Caki2 (cell line): ENCODE data around the gene KIAA1328. TPM values are rescaled to one million over a fixed set of nuclear protein-coding genes. Genes with fewer than 3 reads are reported as not detected.
"Not testable (repeated sequence)": the region's sequence is repeated elsewhere in the genome, so short reads cannot be mapped to it uniquely, and the experiment has no call there.

Experiments used
- DNase-seq: peaks from one replicate; pipeline ENCODE4 v3.0.0-alpha.2; 2015; ENCODE audit warnings: low read depth
- in situ Hi-C: cut with HindIII; loops from 2 replicates; pipeline ENCODE4 v1.10.0; 2016; ENCODE audit warnings: low sequenced_read_pairs, low pct_unique_long_range_greater_than_20kb, mixed read lengths
- total RNA-seq: library from RNA; depleted of rRNA; stranded (reverse); fragments of >200 nt; shearing (Covaris generic); gene quantifications from 2 replicates; pipeline ENCODE4 v1.2.3, GENCODE V29; 2014; ENCODE audit warnings: low replicate concordance; rRNA removed

KIAA1328 gene
- 0.38 and 4.1 TPM in 2 replicates for total RNA-seq

DNA sequence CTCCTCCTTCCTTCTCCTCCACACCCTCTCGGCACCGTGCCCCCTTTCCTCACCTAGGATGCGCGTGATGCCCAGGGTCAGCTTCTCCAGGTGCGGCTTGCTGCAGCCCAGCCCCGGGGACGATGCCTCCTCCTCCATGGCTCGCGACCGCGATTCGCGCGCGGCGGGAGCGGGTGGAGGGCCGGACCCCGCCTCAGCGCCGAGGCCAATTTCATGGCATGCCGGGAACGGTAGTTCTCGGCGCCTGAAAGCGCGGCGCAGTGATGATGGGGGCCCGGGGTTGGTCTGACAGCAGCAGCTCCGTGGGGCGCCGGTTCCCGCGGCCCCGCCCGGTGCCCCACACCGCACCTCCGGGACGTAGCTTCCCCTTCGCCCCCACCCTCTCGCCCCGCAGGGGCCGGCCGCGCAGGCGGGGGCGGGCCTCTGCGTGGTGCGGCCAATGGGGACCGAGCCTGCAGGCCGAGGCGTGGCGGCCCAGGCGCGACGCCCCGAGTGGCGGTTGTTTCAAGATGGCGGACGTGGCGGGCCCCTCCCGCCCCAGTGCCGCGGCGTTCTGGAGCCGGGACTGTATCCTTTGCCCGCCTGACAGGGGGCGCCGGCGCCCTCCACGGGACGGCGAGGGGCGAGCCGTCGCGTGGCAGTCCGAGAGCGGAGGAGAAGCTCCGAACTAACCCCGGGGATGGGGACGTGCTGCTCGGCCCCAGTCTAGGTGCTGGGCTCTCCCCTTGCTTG lies at the start of gene KIAA1328, which contains the start of gene TPGS2:
Gene KIAA1328 (plus strand): TSS at position 498 of the 732 bp plus-strand sequence. CDS start 12 bp downstream, at position 510.
Gene TPGS2 (minus strand): TSS at position 373 of the 732 bp plus-strand sequence. CDS start 235 bp downstream, at position 138.
- peak; percentile 89 for DNase-seq
- in situ Hi-C loops, result no loop called here

DNA sequence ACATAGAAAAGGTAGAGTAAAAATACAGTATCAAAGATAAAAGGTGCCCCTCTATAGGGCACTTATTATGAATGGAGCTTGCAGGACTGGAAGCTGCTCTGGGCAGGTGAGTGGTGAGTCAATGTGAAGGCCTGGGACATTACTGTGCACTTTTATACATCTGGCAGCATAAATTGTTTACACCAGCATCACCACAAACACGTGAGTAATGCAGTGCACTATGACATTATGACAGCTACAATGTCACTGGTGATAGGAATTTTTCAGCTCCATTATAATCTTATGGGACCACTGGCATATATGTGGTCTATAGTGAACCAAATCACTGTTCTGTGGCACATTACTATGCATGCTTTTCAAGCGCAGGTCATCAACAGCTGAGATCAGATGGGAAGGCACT lies 48.2 kb upstream of the KIAA1328 start:
- DNase-seq, result no peak
- in situ Hi-C loops, result no loop called here

DNA sequence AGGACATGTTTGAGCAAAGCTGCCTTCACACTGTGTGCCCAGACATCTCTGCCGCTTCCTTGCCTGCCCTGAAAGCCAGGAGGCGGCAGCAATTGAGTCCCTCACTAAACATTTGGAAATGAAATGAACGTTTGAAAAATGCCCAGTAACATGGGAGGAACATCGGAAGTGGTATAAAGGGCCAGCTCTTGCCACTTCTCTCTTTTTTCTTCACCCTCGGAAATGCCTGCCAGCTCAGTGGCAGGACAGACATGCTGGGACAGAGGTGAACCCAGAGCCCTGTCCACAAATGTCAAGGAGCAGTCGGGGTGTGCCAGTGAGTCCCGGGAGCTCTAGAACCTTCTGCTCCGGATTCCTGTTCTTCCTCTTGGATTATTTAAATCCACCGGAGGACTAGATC lies 46.2 kb upstream of the KIAA1328 start:
- DNase-seq, result no peak
- in situ Hi-C loops, result no loop called here

DNA sequence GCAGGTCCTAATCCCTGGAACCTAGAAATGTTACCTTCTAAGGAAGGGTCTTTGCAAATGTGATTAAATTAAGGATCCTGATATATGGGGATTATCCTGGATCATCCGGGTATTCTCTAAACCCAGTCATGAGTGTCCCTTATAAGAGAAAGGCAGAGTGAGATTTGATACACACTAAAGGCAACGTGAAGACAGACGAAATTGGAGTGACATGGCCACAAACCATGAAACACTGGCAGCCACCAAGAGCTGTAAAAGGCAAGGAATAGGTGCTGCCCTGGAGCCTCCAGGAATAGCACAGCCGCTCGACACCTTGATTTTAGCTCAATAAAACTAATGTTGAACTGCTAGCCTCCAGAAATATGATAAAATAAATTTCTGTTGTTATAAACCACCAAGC lies 45.1 kb upstream of the KIAA1328 start:
- in situ Hi-C loops, result no loop called here
- DNase-seq, result no peak

DNA sequence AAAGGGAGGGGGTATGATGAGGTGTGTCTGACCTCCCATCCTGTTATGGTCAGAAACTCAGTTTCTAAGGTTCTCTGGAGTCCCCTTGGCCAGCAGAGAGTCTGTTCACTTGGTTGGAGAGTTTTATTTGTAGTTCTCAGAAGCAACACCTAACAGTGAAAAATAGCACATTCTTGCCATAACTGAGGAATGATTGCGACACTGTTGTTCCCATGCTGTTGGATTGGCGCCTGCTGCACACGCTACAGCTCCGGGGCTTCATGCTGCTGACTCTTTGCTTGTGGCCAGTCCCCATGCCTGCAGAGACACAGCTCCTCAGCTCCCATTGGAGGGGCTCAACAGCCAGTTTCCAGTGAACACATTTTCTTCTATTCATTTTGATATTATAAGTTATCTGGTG lies 42.2 kb upstream of the KIAA1328 start:
- in situ Hi-C loops, result no loop called here
- no peak for DNase-seq

DNA sequence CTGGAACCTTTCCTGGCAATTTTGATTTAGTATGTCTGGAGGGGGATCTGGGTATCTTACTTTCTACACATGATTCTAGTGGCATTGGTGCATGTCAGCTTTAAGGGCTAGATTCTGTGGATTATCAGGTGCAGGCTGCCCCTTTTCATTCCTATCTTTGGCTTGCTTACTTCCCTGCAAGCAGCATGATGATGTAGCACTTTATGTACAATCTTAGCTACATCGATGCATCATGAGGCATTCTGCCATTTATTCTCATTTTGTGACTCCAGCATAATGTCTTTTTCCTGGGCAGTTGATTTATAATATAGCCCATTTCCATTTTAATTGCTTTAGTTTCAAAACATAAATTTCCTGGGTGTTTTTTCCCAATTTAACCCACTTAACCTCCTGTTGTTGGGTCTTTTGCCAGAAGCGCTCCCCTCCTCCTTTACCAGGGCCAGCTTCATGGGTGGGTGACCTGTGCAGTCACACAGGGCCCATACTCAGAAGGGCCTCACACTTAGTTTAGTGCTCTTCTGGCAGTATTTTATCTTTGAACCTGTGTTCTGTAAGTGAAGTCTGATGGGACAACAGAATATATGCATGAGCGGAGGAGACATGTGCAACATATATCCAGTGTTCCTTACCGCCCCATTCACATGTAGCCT lies 36.2 kb upstream of the KIAA1328 start:
- in situ Hi-C loops, result no loop called here
- DNase-seq, result no peak

DNA sequence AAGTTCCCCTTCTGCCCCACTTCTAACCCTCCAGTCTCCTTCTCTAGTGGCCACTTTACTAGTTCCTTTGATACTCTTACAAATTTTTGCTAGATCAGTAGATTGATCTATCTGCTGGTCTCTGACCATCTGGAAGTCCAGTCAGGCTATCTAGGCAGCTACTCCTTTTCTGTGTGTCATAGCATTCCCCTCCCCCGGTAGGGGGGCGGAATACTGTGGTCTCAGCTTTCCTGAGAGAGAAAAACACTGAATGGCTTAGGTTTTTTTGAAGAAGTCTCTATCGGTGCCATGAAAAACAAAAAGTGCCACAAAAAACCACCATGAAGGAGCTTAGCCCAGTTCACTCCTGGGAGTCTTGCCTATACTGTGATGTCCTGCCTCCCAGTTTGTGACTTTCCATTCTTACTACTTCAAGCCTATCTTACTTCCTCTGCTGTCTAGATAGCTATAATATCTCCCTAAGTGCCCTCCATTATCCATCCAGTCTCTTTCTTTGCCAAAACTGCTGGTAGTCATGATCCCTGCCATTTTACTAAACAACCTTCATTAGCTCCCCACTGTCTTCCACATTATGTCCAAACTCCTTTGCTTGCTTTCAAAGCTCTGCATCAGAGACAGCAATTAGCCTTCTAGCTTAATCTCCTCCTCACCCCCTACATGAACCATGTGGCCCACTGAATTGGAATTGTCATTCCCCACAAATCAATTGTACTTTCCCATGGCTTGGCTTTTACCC lies 30.0 kb upstream of the KIAA1328 start:
- in situ Hi-C loops, result no loop called here
- no peak for DNase-seq

DNA sequence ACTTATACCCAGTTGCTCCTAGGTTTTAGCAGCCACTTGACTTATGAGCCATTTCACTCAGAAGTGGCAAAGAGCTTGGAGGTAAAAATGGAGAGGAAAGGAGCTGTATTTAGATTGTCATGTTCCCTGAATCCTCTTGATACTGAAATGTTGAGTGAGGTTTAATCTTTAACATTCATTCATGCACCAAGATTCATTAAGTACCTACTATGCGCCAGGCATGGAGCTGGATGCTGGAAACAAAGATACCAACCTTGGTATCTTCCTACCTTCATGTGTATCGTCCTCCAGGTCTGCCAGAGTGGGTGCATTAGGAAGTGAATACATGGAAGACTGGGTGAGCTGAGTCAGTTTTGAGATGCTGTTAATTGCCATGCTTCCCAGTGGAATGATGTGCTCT lies 23.8 kb upstream of the KIAA1328 start:
- in situ Hi-C loops, result no loop called here
- no peak for DNase-seq

DNA sequence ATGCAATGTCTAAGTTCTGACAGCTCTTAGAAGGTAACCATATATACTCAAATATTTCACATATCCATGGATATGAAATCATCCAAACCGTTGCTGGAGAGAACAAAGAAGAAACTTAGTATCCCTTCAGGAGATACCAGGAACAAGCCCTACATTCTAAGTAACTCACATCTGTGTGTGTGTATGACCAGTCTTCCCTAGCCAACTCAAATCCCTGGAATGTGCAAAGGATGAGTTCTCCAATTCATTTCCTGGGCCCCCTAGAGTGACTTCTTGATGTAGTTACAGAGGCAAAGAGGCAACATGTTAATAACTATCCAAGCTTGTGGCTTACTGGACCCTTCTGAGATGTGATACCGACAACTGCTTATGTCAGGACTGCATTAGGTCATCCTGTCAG lies 20.2 kb upstream of the KIAA1328 start:
- in situ Hi-C loops, result no loop called here
- DNase-seq, result no peak

DNA sequence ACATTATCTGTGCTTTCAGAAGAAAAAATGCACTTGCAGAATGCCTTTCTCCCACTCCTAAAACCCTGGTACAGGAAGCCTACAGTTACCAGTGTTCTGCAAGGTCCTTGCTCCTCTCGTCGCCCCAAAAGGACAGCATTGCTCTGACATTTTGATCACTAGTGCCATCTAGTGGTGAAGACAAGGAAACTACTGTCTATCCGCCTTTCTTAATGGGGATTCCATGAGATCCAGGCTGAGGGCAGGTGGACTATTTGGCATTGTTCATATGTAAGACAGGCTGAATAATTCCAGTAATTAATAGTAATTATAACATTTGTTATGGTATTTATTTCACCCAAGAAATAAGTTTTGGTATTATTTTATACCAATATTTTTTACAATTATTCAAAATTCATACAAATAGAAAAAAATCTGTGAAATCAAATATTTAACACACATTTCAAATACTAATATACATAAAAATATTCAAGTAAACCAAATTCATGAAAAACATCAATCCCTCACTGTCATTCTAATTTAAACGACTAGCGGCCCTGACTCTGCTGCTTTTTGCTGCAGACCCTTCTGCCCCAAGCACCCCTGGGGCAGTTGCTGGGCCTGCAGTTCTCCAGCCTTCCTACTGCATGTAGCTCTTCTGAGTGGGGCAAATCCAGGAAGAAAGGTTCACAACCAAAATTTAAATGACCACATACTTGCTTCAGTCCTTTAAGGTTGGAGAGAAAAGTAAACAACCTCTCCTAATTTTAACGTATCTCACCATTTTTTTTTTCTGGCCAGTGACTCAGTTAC lies 19.1 kb upstream of the KIAA1328 start:
- in situ Hi-C loops, result no loop called here
- peak; percentile 8 for DNase-seq

DNA sequence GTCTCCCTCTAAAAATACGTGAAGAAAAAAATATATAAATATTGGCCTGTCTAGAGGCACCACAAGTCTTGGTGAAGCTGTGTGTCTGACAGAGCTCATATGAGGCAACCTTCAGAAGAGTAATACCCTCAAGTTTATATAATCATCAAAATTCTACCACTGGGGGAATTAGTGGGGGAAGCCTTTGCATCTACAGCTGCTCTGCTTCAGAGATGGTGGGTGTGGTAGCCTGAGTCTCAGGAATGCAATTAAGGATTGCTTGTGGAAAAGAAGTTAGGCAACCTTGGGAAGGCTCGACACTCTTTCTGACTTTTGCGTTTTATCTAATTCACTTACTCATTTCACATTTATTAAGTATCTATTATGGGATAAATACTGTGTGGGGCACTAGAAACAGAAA lies 17.5 kb upstream of the KIAA1328 start:
- in situ Hi-C loops, result no loop called here
- no peak for DNase-seq

DNA sequence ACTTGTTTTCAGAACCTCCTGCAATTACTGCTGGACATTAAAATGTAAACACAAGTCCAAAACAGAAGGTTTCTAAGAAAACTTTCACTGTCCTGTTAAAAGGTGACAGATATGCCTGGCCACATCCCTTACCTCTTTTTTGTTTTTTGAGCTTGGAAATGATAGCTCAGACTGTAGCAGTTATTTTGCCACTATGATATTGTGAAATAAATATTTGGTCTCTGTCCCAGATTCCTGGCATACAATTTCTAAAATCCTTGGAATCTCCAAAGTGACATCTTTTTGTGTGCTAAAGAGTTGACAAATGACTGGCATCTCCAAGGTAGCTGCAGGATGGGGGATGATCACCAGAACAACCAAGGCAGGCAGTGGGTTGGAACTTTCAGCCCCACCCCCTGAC lies 17.0 kb upstream of the KIAA1328 start:
- DNase-seq, result no peak
- in situ Hi-C loops, result no loop called here

DNA sequence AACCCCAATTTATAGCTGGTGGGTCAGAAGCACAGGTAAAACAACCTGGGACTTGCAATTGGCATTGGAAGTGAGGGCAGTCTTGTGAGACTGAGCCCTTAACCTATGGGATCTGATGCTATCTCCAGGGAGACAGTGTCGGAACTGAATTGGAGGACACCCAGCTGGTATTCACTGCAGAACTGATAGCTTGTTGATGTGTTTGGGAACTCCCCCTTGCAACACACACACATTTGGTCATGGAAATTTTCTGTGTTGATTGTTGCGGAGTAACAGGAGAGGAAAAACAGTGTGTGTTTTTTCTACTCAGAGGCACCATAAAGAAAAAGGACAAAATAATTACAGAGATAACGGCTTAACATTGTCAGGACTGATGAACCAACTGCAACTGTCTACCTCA lies 16.2 kb upstream of the KIAA1328 start:
- in situ Hi-C loops, result no loop called here
- no peak for DNase-seq

DNA sequence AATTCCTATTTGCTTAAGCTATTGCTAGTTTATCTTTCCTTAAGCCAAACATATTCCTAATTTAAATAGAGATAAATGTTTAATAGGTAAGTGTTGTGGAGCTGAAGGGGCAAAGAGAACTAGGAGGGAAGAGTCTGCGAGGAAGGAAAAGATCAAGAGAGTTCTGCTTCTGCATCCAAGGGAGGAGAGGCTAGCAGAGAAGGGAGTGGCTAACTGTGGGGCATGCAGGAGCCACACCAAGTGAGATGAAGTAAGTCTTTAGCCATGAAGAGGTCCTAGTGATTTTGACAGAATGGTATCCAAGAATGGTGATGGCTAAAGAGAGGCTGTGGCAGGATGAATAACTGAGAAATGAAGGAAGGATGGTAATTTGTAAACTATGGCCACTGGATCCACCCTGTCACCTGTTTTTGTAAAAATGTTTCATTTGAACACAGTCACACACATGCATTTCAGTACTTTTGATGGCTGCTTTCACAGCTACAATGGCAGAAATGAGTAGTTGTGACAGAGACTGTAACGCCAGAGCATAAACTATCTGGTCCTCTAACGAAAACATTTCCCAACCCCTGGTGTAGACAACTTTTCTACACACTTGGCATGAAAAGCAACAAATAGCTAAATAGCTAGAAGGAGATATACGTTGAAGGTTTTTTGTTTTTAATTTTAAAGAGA lies 15.7 kb upstream of the KIAA1328 start:
- no peak for DNase-seq
- in situ Hi-C loops, result no loop called here

DNA sequence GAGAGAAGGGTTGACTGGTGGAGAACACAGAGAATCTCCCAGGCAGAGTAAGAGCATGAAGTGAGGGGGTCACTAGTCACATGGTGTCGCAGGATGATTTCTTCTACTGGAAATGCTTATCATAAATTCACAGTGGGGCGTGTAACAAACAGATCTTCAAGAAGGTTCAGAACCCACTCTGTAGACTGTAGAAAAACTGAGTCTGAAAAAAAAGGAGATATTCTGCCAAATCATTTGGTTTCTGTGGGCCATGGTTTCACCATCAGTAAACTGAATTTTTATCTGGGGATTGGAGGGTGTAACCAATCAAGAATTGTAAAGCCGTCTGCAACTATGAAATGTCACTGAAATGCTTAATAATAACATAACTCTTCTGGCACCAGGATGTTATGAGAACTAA lies 15.1 kb upstream of the KIAA1328 start:
- in situ Hi-C loops, result no loop called here
- DNase-seq, result no peak

DNA sequence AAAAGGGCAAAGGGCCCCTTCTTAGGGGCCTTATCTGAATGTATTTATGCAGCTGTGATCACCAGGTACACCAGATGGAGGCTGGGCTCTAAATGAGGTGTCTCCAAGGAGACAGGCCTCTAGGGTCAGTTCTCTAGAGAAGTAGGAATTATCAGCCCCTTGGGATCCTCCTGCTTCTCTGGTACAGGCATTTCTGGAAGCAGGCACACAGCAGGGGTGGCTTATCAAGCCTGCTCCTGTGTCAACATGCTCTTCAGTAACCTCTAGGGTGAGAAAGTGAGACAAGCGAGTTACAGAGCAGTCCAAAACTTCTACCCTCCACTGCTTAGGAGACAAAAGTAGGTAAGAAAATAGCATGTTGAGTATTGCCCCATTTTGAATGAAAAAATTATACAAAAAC lies 13.9 kb upstream of the KIAA1328 start:
- in situ Hi-C loops, result no loop called here
- no peak for DNase-seq

DNA sequence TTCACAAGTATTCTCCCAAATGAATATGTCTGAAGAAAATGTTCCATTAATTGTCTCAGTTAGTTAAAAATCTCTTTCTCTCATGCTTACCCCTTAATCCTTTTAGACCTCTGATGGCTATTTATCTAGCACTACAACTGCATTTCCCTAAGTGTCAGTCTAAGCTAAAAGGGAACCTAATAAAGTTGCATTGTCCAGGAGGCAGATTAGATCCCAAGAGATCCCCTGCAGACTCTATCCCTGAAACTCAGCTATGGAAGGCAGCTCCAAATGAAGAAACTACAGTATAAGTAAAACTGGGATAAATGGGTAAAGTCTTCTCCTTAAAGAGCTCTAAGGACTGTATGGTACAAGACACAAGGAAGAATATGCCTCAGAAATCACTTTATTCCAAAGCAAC lies 12.8 kb upstream of the KIAA1328 start:
- in situ Hi-C loops, DNase-seq: not testable (repeated sequence)

DNA sequence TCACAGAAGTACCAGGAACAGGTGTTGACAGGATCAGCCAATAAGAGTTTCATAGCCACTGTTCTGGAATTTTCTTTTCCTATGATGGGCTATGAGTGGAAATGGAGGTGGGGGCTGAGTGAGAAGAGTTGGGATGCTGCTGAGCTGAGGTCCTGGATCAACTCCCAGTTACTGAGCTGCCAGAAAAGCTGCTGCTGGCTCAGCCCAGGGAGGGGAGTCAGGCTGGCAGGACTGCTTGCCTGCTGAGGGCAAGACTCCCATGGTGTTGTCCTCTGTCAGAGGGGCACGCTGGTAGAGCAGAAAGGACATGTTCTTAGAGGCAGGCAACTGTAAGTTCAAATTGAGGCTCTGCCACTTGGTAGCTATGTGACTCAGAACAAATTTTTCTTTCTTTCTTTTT lies 11.9 kb upstream of the KIAA1328 start:
- in situ Hi-C loops, result no loop called here
- DNase-seq, result no peak
